K562 (cell line): Measurements from ENCODE around the gene SAE1. TPM values are rescaled to one million over a fixed set of nuclear protein-coding genes. Genes with fewer than 3 reads are reported as not detected.
A peak's percentile ranks its signal among the peaks of the same experiment; 100 is the strongest.

ENCODE experiments used
- ARID4B ChIP-seq: sonication (generic); formaldehyde crosslinking; IDR thresholded peaks from 2 replicates; pipeline ENCODE4 v1.8.0; 2022; ENCODE audit warnings: mild to moderate bottlenecking, missing genetic modification reagents
- ASH1L ChIP-seq: fragments of 450-650 bp; IDR thresholded peaks from 2 replicates; pipeline ENCODE4 v1.6.1; 2018; ENCODE audit warnings: borderline replicate concordance, mild to moderate bottlenecking, low read depth; ENCODE audit not compliant: partially characterized antibody
- BRF2 ChIP-seq: IDR thresholded peaks from 3 replicates; pipeline ENCODE4 v1.6.1; 2011; ENCODE audit warnings: borderline replicate concordance, mild to moderate bottlenecking; ENCODE audit not compliant: insufficient read length, insufficient read depth
- NRF1 ChIP-seq, 2 experiments: fragments of 450-650 bp; IDR thresholded peaks in 1 of 2; conservative IDR thresholded peaks in 1 of 2; 2 replicates each; pipeline ENCODE4 v1.6.1; 2014; ENCODE audit warnings: mild to moderate bottlenecking in 2 of 2
- POLR2AphosphoS2 ChIP-seq: IDR thresholded peaks from 2 replicates; pipeline ENCODE4 v1.6.1; 2012; ENCODE audit warnings: low read length, improper control_type of control experiment
- POLR3A ChIP-seq: IDR thresholded peaks from 2 replicates; pipeline ENCODE4 v1.6.1; 2011; ENCODE audit warnings: borderline replicate concordance, mild to moderate bottlenecking, moderate library complexity; ENCODE audit not compliant: insufficient read length, insufficient read depth; ENCODE audit errors: extremely low read depth
- RCOR1 ChIP-seq, 2 experiments: IDR thresholded peaks; 2 replicates each; pipeline ENCODE4 v1.6.1; 2012; ENCODE audit warnings: low read depth in 2 of 2, low read length in 2 of 2, borderline replicate concordance in 1 of 2, improper control_type of control experiment in 1 of 2
- SAP30 ChIP-seq: fragments of 200-600 bp; sonication (generic); IDR thresholded peaks from 2 replicates; pipeline ENCODE4 v1.6.1; 2012; ENCODE audit warnings: borderline replicate concordance, low read depth, mild to moderate bottlenecking, moderate library complexity, low read length, control low read depth, inconsistent platforms; ENCODE audit not compliant: insufficient read depth, poor library complexity, severe bottlenecking
- SMARCE1 ChIP-seq: fragments of 450-650 bp; IDR thresholded peaks from 2 replicates; pipeline ENCODE4 v1.7.1; 2016; ENCODE audit warnings: mild to moderate bottlenecking
- TRIM28 ChIP-seq: fragments of 450-650 bp; IDR thresholded peaks from 2 replicates; pipeline ENCODE4 v1.6.1; 2017
- ZFP1 ChIP-seq: fragments of 450-650 bp; formaldehyde crosslinking; IDR thresholded peaks from 2 replicates; pipeline ENCODE4 v1.4.0; 2020; ENCODE audit warnings: mild to moderate bottlenecking, mixed read lengths
- ZFP91 ChIP-seq: sonication (generic); formaldehyde crosslinking; IDR thresholded peaks from 2 replicates; pipeline ENCODE4 v1.8.0; 2022; ENCODE audit warnings: mild to moderate bottlenecking, missing genetic modification reagents
- ZNF395 ChIP-seq: fragments of 200-800 bp; sonication (Bioruptor generic); IDR thresholded peaks from 2 replicates; pipeline ENCODE4 v1.6.1; 2017; ENCODE audit warnings: missing genetic modification characterization, missing compliant biosample characterization
- ZNF561 ChIP-seq: fragments of 450-650 bp; formaldehyde crosslinking; conservative IDR thresholded peaks from 2 replicates; pipeline ENCODE4 v1.4.0; 2020; ENCODE audit warnings: mild to moderate bottlenecking, moderate library complexity
- polyA plus RNA-seq, 8 experiments: library from polyadenylated mRNA; depleted of rRNA in 4 of 8; stranded (reverse) in 5 of 8; unstranded in 3 of 8; fragments of >200 nt; fragmentation: Nextera tagmentation in 2 of 8; fragmentation: Illumina TruSeq in 1 of 8; extraction: Ambion mirVana in 2 of 8; extraction: Trizol in 1 of 8; gene quantifications; 2 replicates each; pipeline versions ENCODE4 v1.2.1 to v1.2.3, GENCODE V29; 2011 to 2014; ENCODE audit warnings: inconsistent platforms in 1 of 8, missing spikeins in 1 of 8
- total RNA-seq, 7 experiments: library from RNA; depleted of rRNA in 6 of 7; stranded (reverse); fragments of >200 nt in 6 of 7; fragmentation: Illumina TruSeq in 2 of 7; extraction: Trizol in 2 of 7; gene quantifications; 2 replicates each; pipeline versions ENCODE4 v1.2.1 to v1.2.3, GENCODE V29; 2011 to 2021; ENCODE audit warnings: low replicate concordance in 1 of 7

Gene SAE1
- total and polyA plus RNA-seq, 9 of the 15 experiments (the other 6 are each of a cell fraction or from before 2014, with no cell fraction given) = 82.8 to 299 (median 217) TPM

GRCh38 chr19:47112997-47113849, 17.4 kb upstream of the SAE1 start, which contains the start of gene ZC3H4 (continued):
- TF ChIP-seq BRF2 = no peak
- no peak for TF ChIP-seq ZFP1 (CRISPR knock-in tag)
- TF ChIP-seq POLR2AphosphoS2 = no peak; the same call in 1 of the 2 replicates
- TF ChIP-seq ZNF395 (CRISPR knock-in tag) = no peak
- TF ChIP-seq ASH1L = no peak
- TF ChIP-seq NRF1 (conservative IDR thresholded peaks at IDR 0.05 in 1 of 2, IDR thresholded peaks at IDR 0.05 in 1 of 2) = peak; percentile 73 to 78
- no peak for TF ChIP-seq ZFP91 (CRISPR knock-in tag)
- no peak for TF ChIP-seq TRIM28
- no peak for TF ChIP-seq ZNF561
- peak; percentile 62 for TF ChIP-seq ARID4B (CRISPR knock-in tag)
- TF ChIP-seq RCOR1 (IDR thresholded peaks at IDR 0.05; ENCODE audit: borderline replicate concordance in 1 of 2, low read depth in 2 of 2, low read length in 2 of 2) = peak in 1 of 2 experiments; percentile 41; a peak in 1 of 4 replicates
- no peak for TF ChIP-seq POLR3A
- no peak for TF ChIP-seq SAP30
- TF ChIP-seq SMARCE1 = peak; percentile 36; the same call in 1 of the 2 replicates
- TF ChIP-seq, all 486 proteins: peak for 157
